GM21717 (cell line): ENCODE results near the gene ZMYND10.
A peak's percentile ranks its signal among the peaks of the same experiment; 100 is the strongest.

Source experiments
- ATAC-seq: cut with Tn5 transposase; IDR thresholded peaks from one replicate; pipeline ENCODE4 v1.9.1; 2021; ENCODE audit warnings: mild to moderate bottlenecking, moderate library complexity; ENCODE audit not compliant: unreplicated experiment

ZMYND10 gene

DNA sequence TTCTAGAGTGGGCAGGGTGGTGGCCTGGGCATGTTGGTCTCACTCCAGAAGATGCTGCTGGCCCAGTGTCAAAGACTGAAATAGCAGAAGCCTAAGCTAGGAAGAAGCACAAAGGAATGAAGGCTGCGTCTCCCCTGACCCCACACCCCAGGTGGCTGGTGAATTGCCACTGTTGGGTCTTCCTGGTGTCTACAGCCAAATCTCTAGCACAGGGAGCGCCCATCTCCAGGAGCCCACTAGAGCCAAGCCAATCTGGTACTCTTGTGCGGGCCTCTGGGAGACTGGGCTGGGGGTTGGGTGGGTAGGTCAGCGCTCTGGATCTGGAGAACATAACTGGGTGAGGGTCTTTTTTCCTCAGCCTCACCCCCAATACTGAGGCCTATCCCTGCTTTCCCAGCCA, 18.4 kb downstream of the ZMYND10 start:
- no peak for ATAC-seq

- ATAC-seq, result no peak
These were observed 19.4 kb downstream of the ZMYND10 start for GRCh38 chr3:50326182-50326541.

GRCh38 chr3:50325497-50326181, 19.9 kb downstream of the ZMYND10 start:
- no peak for ATAC-seq

DNA sequence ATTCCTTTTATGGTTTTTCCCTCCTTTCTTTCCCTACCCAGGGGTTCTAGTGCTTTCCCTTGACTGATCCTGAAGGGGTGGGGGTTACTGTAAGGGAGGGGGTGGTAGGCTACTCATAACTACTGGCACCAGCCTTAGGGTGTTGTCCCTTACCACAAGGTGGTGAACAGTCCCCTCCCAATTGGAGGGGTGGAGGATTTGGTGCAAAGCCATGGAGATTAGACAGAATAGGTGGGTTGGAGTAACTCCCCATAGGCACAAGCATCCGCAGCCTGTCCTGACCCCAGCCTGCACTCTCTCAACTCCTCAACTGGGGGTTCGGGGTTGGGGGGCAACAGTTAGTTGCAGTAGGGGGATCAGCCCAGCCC, 20.4 kb downstream of the ZMYND10 start:
- no peak for ATAC-seq

- no peak for ATAC-seq
These were observed 21.0 kb downstream of the ZMYND10 start for GRCh38 chr3:50324351-50325112.

DNA sequence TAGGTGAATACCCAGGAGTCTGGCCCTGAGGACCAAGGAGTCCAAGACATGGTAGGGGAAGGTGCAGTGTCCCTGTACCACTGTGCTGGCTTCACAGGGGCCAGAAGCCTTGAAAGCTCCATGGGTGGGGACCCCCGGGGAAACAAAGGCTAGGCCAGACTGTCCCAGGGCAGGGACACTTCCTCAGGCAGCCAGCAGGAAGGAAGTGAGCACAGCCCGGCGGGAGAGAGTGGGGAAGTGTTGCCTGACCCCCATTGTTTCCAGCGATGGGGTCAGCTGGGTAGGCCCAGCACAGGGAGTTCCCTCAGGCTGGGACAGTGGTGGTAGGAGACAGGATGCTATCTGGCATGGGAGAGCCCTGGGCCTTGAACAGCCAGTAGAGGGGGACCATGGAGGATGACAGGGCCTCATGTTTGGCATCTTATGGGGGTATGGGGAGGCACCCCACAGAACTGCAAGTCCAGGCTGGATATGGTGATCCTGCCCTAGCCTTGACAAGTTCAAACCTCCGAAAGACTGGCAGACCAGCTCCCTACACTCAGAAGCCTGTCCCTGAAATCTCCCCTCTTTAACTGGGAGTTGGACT, 21.8 kb downstream of the ZMYND10 start:
- ATAC-seq, result no peak

GRCh38 chr3:50323092-50323600, 22.4 kb downstream of the ZMYND10 start:
- no peak for ATAC-seq

DNA sequence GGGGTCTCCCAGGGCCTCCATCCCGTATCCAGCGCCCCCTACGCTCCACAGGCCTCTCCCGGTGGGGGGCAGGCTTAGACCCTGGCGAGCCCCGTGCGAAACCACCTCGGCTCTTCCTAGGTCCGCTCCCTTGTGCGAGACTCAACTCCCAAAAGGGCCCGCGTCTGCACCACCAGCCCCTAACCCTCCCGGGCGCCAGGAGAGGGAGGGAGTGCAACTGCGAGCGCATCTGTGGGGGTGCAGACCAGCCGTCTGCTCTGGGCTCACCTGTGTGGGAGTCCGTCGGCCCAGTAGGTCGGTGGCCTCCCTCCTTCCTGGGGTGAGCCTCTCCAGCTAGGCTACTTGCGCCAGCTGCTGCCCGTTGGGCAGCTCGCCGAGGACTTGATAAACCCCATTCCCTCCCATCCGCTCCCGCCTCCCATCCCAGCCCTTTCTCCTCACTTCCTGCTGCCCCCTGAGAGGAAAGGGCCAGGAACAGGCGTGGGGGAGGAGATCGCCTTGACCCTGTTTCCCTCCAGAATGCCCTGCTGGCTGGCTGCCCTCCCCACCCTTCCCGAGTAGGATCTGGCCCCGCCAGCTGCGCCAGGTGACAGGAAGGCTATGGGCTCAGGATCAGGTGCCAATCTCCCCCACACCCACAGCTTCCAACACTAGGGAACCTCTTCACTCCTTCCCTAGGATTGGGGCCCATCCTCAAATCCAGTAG, 23.0 kb downstream of the ZMYND10 start, which contains the start of gene HYAL2:
Gene HYAL2 (minus strand): TSS at position 360 of the 706 bp plus-strand sequence. CDS start 2,256 bp downstream, outside the sequence.
- no peak for ATAC-seq

DNA sequence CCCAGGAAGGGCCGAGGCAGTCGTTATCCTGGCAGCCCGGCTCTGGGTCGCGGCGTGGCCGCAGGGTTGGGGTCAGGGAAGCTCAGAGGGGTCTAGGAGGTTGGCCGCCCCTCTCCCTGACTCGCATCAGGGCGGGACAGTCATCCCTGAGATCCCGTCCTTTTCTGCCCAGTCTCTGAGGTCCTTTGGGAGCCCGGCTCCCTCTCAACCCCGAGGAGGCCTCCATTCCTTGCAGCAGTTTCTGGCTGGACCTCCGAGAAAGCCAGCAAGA, 23.5 kb downstream of the ZMYND10 start:
- no peak for ATAC-seq

DNA sequence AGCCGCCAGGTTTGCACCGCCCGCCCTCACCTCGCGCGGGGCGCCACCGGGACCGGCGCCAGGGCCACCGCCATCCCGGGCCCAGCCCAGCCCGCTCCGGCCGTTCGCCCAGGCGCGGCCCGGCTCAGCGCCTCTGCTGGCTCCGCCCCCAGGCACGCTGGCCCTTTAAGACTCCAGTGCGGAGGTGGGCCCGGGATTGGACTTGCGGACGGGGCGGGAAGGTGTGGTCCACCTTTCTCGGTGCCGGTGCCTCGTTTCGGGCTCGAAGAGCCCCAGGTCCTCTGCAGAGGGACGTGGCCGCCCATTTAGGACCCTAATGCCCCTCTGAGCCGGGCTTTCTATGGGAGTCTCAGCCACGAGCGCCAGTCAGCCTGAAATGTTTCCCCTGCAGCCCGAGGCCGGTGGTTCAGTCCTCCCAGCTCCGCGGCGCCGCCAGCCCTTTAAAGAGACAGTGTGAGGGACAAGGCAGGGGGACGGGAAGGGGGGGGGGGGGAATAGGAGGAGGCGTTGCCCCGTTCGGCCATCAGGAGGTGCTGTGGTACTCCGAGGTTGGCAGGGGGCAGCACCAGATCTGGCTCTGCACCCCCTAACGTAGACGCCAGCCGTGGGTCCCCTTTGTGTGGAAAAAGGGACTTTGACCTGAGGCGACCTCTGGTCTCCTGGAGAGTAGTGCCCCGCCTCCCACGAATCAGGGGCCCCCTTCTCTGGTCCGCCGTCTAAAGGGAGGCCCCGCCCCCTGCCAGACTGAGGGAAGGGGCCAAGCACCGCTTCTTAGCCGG, 24.0 kb downstream of the ZMYND10 start:
- peak; percentile 65 for ATAC-seq

GRCh38 chr3:50320853-50321335, 24.6 kb downstream of the ZMYND10 start:
- peak; percentile 31 for ATAC-seq

- no peak for ATAC-seq
These were observed 25.5 kb downstream of the ZMYND10 start for GRCh38 chr3:50319894-50320625.

GRCh38 chr3:50319181-50319893, 26.2 kb downstream of the ZMYND10 start:
- ATAC-seq, result no peak

- ATAC-seq, result no peak
These were observed 26.9 kb downstream of the ZMYND10 start for GRCh38 chr3:50318615-50319014.

GRCh38 chr3:50318163-50318562, 27.4 kb downstream of the ZMYND10 start:
- no peak for ATAC-seq

DNA sequence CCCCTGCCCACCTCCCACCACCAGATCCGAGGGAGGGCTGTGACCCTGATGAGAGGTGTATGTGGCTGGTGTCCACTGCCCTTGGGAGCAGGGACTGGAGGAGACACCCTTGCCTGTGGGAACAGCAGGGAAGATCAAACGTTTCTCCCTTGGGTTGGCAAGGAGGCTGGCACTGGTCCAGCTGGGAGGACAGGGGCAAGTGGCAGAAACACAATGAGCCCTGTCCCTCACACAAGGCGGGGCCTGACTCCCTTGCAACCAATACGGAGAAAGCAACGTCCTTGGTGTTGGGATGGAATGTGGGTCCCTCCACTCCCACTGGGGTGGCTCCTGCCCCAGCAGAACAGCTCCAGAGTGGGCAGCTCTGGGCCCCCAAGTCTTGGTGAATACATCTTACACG, 28.2 kb downstream of the ZMYND10 start:
- no peak for ATAC-seq

- ATAC-seq, result no peak
These were observed 28.8 kb downstream of the ZMYND10 start for GRCh38 chr3:50316657-50317242.

DNA sequence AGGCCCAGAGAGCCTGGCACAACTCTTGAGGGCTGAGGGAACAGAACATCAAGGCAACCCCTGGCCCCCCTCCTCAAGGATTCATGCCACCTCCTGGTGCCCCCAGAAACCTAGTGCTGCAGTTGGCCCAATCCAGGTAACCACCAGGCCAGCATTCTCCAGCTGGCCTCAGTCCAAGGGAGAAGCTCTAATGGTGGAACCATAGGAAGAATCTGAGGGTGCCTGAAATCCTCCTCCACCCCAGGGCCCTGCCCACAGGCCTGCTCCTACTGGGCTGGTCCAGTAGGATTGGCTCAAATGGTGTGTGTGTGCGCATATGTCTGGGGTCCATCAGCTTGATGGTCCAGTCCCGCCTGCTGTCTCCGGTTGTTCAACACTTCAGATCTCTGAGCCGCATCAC, 30.7 kb downstream of the ZMYND10 start:
- no peak for ATAC-seq

DNA sequence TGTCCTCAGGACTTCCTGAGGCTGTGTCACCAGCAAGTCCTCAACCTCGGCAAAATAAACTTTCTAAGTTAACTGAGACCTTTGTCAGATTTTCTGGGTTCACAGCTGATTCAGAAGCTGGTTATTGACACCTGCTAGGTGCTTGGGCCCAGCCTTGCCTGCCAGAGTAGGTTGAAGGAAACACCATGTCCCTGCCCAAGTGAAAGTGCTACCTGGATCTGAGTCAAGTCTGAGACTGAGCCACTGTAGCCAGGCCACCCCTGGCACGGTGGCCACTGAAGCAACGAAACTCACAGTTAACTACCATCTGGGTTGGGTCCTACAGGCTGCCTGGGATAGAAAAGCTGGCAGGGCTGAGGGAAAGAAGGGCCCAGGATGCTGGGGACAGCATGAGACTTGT, 31.2 kb downstream of the ZMYND10 start:
- ATAC-seq, result no peak
